Kidney epithelial cell (primary cell): ENCODE results near the gene DTNB. TPM values are rescaled to one million over a fixed set of nuclear protein-coding genes. Genes with fewer than 3 reads are reported as not detected.

Experiments used
- DNase-seq: peaks from one replicate; pipeline ENCODE4 v3.0.0-alpha.2; 2010; ENCODE audit warnings: low read depth
- H3K27me3 ChIP-seq: 2 replicates; pipeline ENCODE4 v1.6.0; 2011; ENCODE audit warnings: low read length; ENCODE audit not compliant: control insufficient read depth, insufficient read depth
- H3K36me3 ChIP-seq: 2 replicates; pipeline ENCODE4 v1.5.1; 2011; ENCODE audit warnings: low read length; ENCODE audit not compliant: control insufficient read depth, insufficient read depth
- H3K4me3 ChIP-seq: 2 replicates; pipeline ENCODE4 v1.5.1; 2011; ENCODE audit warnings: low read depth, mild to moderate bottlenecking, control low read depth, low read length
- CTCF ChIP-seq: IDR thresholded peaks from 2 replicates; pipeline ENCODE4 v1.5.1; 2011; ENCODE audit warnings: mild to moderate bottlenecking, moderate library complexity, low read length, control low read depth, inconsistent platforms; ENCODE audit not compliant: insufficient read depth, poor library complexity, severe bottlenecking
- total RNA-seq: library from RNA; depleted of rRNA; stranded (reverse); fragments of >200 nt; gene quantifications from 2 replicates; pipeline ENCODE4 v1.2.3, GENCODE V29; 2015

Gene DTNB
- total RNA-seq, 1 donor from 2014 or later = 16.9 TPM

- H3K4me3 ChIP-seq = no peak overlapping the region
- H3K36me3 ChIP-seq = no peaks in the 10 kb centered on the region
- DNase-seq = no peak
- H3K27me3 ChIP-seq = no peaks in the 10 kb centered on the region
- no peak for TF ChIP-seq CTCF
Measured at GRCh38 chr2:25402477-25402876, 270.9 kb downstream of the DTNB start.

- Histone ChIP-seq H3K4me3 (no peak overlapping the region), H3K36me3 (no peaks in the 10 kb centered on the region), H3K27me3 (no peaks in the 10 kb centered on the region)
- DNase-seq = no peak
- no peak for TF ChIP-seq CTCF
Measured at GRCh38 chr2:25401307-25402026, 271.9 kb downstream of the DTNB start.

GRCh38 chr2:25400576-25401216 lies 272.7 kb downstream of the DTNB start:
- no peak for TF ChIP-seq CTCF
- DNase-seq = no peak

GRCh38 chr2:25400169-25400568 lies 273.2 kb downstream of the DTNB start:
- DNase-seq = no peak
- TF ChIP-seq CTCF = no peak
- no peak overlapping the region for H3K4me3 ChIP-seq
- H3K36me3 ChIP-seq = no peaks in the 10 kb centered on the region
- no peaks in the 10 kb centered on the region for H3K27me3 ChIP-seq

More at GRCh38 chr2:25400576-25401216, 272.7 kb downstream of the DTNB start:
- Histone ChIP-seq H3K4me3 (no peak overlapping the region), H3K27me3 (no peaks in the 10 kb centered on the region), H3K36me3 (no peaks in the 10 kb centered on the region)

GRCh38 chr2:25398534-25398933 lies 274.8 kb downstream of the DTNB start:
- no peak for DNase-seq
- Histone ChIP-seq H3K4me3 (no peak overlapping the region), H3K36me3 (no peaks in the 10 kb centered on the region), H3K27me3 (no peaks in the 10 kb centered on the region)
- TF ChIP-seq CTCF = no peak
